Superior temporal gyrus (tissue), 1 donor: ENCODE results near the gene PRRT1.
"Not testable (repeated sequence)": the region's sequence is repeated elsewhere in the genome, so short reads cannot be mapped to it uniquely, and the experiment has no call there.

ENCODE experiments used
- DNase-seq: peaks from one replicate; pipeline ENCODE4 v3.0.0-alpha.2; 2016; ENCODE audit errors: extremely low spot score

Gene PRRT1

DNA sequence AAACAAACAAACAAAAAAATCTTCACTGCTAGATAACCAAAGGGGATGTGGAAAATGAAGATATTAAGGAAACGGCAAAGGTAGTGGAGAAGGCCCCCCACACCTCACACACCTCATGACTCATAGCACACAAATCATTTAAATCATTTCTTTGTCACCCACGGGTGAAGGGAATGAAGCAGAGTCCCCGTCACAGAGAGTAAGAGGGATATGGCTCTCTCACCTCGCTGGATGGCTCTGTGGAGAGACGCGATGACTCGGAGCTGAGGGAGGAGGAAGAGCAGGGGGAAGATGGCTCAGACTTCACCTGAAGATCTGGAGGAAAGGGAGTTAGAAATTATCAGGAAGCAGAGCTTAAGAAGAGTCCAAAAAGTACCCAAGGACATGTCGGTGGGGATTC, 24.9 kb downstream of the PRRT1 start:
- no peak for DNase-seq

DNA sequence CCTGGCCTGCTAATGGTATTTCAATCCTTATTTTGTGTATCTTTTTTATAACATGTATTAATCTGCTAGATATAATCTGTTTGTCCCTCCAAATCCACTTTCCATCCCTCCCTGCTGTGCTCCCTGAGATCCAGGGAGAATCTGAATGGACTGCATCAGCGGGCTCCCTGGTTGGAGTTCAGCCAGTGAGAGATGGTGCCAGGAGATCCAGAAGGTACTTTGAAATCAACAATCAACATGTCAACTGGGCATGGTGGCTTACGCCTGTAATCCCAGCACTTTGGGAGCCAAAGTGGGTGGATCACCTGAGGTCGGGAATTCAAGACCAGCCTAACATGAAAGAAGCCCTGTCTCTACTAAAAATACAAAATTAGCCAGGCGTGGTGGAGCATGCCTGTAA, 28.1 kb downstream of the PRRT1 start:
- DNase-seq = no peak

DNA sequence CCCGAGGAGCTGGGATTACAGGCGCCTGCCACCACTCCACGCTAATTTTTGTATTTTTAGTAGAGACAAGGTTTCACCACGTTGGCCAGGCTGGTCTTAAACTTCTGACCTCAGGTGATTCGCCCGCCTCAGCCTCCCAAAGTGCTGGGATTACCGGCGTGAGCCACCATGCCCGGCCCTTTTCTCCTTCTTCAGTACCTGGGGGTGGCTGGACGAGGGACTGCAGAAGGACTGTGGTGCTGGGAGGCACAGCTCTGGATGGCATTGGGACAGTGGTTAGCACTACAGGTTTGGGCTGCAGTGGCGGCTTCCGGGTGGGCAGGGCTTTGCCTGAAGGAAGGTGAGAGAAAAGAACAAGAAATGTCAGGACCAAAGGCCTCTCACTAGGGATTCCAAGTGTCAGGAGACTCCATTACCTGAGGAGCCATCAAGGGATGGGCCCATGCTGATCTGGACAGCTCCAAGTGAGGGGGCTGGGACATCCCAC, 31.1 kb downstream of the PRRT1 start:
- no peak for DNase-seq

DNA sequence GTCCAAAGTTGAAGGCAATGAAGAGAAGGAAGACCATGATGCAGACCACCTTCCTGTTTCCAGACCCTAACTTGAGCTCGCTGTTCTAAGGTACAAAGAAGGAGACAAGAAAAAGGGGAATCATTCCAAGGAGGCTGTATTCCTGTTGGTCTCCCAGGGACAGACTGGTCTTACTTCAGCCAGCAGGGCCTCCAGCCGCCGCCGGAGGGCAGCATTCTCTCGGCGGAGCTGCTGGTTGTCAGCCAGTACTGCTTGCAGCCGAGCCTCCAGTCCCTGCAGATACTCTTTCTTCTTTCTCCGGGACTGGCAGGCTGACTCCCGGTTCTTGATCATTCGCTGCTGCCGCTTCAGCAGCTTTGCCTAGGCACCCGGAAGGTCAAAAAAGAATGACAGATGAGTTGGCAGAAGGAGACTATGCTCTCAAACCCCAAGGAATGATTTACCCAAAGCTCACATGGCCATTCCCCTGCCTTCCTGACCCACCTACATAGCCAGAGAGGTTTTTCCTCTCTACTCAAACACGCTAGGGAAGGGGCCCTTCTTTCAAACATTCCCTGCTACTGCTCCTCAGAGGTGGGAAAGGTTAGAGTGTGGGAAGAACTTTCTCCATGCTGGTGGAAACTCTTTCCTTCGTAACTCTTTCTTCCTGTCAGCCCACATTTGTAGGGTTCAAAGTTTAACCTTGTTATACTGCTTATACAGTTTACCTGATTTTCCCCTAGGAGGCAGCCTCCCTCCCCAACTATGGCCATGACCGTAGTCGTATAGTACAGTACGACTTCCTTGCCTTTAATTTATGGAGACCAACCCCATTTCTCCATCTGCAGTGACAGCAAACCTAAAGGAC, 32.7 kb downstream of the PRRT1 start:
- DNase-seq = peak; percentile 87

DNA sequence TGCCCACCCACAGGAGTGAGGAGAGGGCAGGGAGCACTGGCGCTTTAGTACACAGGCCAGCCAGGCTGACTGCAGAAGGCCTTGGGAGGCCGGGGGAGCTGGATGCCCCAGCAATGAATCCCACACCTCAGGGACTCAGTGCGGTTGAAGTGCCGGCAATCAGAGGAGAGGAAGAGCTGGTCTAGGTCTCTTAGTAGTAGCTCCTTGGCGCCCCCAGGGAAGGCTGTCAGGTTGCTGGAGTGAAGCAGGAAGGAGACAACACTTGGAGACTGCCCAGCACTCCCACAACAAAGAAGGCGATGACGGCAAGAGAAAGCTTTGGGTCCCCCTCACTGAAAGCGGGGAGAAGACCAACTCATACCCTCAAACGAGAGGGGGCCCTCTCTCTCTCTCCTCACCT, 34.3 kb downstream of the PRRT1 start:
- no peak for DNase-seq

DNA sequence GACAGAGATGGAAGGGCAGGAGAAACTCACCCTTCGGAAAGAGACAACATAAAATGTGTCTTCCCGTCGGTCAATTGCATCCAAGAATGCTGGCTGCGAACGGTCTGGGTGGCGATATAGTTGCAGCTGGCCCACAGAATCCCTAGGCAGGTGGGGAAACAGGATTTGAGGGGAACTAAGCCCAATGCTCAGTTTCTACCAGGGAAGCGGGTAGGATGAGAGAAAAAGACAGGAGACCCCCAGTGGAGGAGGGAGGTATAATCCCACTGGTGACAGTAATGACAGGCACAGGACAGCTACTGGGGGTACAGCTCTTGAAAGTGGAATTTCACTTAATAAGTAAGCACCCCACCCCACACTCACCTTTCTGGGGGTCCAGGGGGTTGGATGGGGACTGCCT, 35.1 kb downstream of the PRRT1 start:
- DNase-seq = no peak

DNA sequence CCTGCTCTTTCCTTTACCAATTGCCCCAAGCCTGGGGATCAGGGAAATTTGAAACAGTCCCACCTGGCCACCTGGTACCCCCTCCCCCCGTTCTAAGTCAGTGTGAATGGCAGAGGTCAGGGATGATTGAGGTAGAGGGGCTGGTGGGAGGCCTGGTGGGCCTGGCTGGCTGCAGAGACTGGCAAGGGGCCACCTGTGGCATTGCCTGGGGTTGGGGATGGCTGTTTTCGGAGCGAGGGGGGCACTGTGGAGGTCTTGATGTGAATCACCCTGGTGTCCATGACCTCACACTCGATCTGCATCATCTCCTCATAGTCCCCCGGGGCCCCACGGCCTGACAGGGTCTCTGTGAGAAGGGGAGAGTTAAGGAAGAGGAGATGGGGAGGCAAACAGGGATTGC, 36.1 kb downstream of the PRRT1 start:
- DNase-seq = no peak

DNA sequence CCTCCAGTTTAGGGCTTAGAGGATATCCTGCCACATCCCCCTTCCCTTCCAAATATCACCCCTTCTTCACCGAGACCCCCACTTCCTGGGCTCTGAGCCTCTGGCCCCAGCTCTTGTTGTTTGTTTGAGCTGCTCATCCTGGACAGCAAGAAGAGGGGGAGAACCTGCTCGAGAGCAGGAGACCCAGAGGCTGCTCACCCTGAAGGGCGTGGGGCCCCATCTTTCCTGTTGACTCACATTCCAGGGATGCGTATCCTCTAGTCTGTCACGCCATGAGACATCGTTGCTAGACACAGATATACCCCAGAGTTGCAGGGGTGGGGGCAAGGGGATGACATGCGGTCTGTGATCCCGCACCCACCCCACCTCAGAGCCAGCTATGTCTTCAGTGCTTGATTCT, 36.9 kb downstream of the PRRT1 start:
- no peak for DNase-seq

DNA sequence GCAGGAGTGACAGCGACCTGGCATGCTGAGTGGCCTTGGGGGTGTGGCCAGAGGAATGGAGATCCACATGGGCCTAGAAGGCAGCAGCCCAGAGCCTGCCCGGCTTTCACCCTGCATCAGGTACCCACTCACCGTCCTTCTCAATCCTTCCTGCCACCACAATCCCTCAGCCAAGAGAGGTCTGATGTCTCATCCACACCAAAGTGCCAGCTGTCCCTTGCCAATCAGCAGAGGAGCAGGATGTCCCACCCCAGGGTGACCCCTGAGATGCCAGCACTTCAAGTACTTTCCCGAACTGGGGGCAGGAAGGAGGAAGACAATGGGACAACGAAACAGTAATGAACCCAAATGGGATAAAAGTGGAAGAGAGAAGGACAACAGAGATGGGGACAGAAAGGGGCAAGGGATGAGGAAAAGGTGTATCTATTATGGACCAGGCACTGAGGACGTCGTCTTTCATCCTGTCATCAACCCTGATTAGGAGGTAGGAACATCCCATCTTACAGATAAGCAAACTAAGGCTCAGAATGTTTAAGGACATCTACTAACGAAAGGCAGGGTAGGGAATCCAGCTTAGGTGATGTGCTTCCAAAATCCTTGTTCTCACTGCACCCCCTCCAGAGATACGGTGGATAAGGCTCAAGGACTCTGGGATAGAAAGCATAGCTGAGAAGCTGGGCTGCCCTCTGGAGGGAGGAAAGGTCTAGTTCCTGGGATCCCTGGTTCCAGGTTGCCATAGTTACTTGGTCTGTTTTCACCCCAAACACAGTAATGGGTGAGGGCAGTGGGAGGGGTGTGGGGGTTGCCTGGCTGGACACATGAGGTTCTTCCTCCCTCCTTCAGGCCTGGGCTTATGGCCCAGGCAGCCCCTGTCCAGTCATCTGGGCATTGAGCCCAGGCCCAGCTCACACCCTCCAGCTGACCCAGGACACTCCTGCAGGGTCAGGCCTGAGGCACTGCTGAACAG, 38.1 kb downstream of the PRRT1 start:
- DNase-seq = peak; percentile 41

DNA sequence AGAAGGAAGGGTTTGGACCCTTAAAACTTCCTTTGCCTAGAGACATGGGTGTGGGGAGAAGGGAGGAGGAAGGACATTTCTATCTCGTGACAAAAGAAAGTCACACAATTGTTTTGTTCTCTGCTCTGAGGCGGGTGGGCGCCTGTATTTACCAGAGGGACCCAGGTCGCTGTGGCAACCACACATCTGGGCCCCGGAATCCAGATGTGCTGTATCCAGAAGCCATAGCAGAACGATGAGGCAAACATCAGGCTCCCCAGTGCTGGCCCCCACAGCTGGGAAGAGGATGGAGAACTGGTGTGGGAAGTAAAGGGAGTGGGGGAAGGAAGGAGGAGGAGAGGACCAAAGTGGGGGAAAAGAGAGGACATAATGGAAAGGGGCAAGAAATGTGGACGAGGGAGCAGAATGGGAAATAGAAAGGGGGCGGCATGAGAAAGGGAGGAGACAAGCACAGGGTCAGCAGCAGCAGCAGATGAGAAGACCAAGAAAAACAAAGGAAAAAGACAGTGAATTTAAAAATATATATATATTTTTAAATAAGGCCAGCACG, 39.2 kb downstream of the PRRT1 start:
- DNase-seq = no peak

DNA sequence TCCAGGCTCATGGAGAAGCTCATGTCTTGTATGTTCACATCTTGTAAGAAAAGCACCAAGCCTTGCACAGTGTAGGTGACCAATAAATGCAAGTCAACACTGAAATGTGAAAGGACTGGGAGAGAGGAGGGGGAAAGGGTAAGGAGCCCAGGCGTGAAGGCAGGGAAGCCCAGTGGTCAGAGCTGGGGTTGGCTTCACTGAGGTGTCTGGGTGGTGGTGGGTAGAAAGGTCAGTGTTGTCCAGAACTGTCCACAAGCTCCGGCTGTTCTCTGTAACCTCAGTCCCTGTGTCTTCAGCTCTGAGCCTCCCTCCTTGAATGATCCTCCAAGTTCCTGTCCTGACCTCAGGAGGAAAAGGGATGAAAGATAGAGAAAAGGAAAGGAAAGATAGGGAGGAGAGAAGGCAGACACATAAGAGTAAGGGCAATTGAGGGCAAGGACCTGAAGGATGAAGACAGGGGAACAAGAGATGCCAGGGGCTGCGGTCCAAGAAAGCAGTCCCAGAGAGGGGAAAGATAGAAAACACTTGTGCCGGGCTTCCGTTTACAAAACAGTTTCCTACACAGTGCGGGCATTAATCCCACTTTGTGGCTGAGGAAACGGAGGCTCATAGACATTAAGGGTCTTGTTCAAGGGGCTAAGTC, 40.2 kb downstream of the PRRT1 start:
- DNase-seq = no peak

DNA sequence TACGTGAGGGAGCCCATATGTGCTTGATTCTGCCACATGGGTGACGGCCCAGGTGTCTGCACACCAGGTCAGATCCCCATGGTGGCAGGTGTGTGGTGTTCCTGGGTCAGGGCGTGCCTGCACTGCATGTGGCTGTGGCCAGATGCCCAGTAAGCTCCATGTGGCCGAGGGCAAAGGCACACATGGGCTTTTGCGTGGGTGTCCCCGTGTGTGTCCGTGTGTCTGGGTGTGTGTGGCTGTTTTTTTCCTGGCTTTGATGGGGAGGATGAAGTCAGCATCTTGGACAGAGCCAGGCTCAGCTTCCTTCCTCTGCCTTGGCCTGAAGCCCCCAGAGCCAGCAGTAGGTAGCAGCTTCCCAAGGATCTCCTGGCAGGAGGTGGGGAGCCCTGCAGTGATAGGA, 41.1 kb downstream of the PRRT1 start:
- no peak for DNase-seq

DNA sequence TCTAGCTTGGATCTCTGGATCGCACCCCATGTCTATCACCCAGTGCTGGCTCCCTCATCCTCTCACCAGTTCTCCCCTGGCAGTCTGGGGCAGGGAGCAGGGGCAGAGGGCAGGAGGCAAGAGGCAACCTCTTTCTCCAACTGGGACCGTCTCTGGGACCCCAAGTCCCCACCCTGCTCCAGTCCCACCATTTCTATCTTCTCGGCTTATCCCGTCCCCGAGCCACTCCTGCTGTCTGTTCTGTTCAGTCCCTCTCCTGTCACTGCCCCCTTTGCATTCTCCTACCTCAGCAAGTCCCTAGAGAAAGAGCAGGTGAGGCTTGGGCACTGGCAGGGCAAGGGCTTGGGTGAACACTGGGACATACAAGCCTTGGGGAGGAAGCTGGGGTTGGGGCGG, 42.0 kb downstream of the PRRT1 start:
- DNase-seq = no peak

DNA sequence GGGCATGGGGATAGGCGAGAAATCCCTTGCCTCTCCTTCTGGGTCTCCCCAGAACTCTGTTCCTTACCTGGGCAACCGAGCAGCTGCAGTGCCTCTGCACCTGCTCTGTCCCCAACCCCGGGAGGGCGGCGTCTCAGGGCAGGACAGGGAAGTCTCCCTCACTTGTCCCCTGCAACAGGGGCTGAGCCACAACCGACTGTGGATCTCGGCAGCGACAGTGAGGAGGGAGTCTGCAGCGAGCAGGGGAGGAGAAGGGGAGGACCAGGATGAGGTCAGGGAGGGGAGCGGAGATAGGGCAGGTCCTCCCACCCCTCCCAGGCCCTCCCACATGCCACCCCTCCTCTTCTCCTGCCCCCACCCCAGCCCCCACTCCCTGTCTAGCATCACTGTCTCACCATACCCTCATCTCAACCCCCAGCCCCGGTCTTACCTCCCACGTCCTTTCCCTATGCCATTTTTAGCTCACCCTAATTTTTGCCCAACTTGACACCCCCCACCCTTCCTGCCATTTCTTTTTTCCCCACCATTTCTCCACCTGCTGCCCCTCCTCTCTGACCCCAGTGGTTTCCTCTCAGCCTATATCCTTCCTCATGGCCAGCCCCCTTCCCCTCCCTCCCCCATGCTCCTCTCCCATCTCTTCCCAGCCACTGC, 42.5 kb downstream of the PRRT1 start, which contains the start of gene TNXB:
TSS of gene TNXB (minus strand) at position 225 of the 651 bp plus-strand sequence. CDS start 11,140 bp downstream, outside the sequence.
- no peak for DNase-seq

DNA sequence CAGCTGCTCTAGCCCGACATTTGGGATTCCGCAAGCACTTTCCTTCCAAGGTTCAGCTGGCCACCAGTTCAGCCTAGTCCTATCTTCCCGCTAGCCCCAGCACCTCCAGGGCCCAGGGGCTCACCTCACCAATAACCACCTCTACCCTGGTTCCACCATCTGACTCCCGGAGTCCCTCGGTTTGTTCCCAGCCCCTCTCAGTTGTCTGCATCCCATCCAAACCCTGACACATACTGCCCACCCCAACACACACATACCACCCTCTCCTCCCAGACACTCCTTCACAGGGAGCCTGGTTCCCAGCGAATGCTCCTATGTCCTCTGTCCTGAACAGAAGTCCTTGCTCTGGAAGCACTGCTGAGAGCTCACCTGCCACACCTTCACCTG, 43.0 kb downstream of the PRRT1 start:
- no peak for DNase-seq

DNA sequence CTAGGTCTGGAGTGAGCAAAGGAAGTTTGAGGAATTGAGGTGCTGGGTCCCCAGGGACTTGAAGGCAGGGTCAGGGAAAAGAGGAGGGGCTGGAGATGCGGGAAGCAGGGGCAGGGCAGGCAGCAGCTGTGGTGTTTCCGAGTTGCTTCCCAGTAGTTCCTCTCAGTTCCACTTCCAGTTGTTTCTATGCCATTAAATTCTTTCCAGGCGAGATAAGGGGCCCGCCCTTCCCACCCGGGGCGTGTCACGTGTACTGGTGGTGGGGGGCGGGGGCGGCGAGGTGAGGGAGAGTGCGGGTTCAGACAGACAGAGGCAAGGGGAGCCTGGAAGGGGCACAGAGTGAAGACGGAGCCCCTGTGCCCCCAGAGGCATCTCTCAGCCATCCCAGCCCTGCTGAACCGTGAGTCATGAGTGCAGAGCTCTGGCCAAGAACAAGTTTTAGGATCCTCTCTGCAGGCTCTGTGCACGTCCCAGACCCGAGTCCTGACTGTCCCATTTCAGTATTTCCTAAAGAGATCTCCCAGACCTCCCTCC, 43.6 kb downstream of the PRRT1 start:
- DNase-seq = no peak

DNA sequence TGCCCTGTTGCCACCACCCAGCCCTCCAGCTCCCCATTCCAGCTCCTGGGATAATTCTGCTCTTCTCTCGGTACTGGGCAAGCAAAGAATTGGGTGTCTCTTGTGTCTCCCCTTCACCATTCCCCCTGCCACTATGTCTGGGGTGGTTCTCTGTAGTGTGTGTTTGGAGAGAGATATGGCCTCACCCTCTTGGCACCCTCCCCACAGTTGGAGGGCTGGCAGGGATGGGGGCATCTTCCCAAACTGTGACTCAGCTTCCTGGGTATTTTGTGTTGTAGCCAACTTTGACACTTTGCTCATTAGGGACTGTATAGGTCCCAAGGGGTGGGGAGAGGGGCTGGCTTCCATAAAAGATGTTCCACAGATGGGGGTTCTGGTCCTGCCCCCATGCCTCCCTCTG, 44.3 kb downstream of the PRRT1 start:
- no peak for DNase-seq

DNA sequence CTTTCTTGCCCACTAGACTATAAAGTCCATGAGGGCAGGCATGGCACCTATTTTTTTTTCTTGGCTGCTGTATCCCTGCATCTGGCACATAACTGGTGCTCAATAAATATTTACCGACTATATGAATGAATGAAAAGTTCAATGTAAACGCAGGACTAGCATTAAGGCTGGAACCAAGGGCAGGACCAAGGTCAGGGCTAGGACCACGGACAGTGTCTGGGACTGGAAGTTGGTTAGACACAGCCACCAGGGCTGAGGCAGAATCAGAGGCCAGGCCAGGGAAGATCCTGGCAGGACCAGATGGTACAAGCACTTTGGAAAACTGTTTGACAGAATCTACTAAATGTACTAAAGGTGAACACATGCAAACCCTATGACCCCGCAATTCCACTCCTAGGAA, 46.3 kb downstream of the PRRT1 start:
- DNase-seq = no peak

DNA sequence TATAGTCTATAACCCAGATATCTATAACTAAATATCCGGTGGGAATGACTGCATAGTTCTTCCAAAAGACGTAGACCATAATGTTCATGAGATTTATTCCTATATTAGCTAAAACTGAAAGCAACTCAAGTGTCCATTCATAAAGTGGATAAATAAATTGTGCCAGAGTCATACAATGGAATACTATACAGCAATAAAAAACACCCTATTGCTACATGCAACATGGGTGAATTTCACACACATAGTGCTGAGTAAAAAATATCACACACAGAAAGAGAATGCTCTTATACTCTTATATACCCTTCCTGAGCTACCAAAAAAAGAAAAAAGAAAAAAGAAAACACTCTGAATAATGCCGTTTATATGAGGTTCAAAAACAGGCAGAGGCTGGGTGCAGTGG, 49.5 kb downstream of the PRRT1 start:
- no peak for DNase-seq

DNA sequence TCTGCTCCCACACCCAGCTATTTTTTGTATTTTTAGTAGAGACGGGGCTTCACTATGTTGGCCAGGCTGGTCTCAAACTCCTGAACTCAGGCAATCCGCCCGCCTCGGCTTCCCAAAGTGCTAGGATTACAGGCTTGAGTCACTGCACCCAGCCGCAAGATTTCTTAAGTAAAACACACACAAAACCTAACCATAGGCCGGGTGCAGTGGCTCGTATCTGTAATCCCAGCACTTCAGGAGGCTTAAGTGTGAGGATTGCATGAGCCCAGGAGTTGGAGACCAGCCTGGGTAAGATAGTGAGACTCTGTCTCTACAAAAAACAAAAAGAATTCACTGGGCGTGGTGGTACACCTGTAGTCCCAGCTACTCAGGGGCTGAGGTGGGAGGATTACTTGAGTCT, 51.5 kb downstream of the PRRT1 start:
- DNase-seq = not testable (repeated sequence)
